HFFc6 (cell line): ENCODE results near the gene HIF1A. TPM values are rescaled to one million over a fixed set of nuclear protein-coding genes. Genes with fewer than 3 reads are reported as not detected.

ENCODE experiments used
- DNase-seq: peaks from one replicate; pipeline ENCODE4 v3.0.0-alpha.2; 2018
- H3K27ac Mint-ChIP-seq: 2 replicates; pipeline ENCODE4 v1.8.0; 2020; ENCODE audit warnings: mild to moderate bottlenecking, mixed read lengths
- H3K27me3 Mint-ChIP-seq: 2 replicates; pipeline ENCODE4 v1.8.0; 2021; ENCODE audit warnings: mild to moderate bottlenecking, moderate library complexity, mixed read lengths; ENCODE audit not compliant: insufficient read depth
- H3K36me3 Mint-ChIP-seq: 2 replicates; pipeline ENCODE4 v1.8.0; 2021; ENCODE audit warnings: low read depth, mixed read lengths
- H3K4me1 Mint-ChIP-seq: 2 replicates; pipeline ENCODE4 v1.8.0; 2020; ENCODE audit warnings: low read depth, mixed read lengths
- H3K4me3 Mint-ChIP-seq: 2 replicates; pipeline ENCODE4 v1.8.0; 2020; ENCODE audit warnings: mild to moderate bottlenecking, moderate library complexity, mixed read lengths
- H3K9me3 Mint-ChIP-seq: 2 replicates; pipeline ENCODE4 v1.8.0; 2020; ENCODE audit warnings: mild to moderate bottlenecking, mixed read lengths
- CTCF ChIP-seq: fragments of 200-600 bp; sonication (generic); IDR thresholded peaks from 2 replicates; pipeline ENCODE4 v1.5.0; 2021; ENCODE audit warnings: antibody characterized with exemption, mild to moderate bottlenecking
- total RNA-seq, 6 experiments: library from RNA; stranded (reverse); fragmentation: NEBNext Ultra II Directional; extraction: Animal tissue kit (Norgen Biotek cat#: 25700); gene quantifications; 2 replicates in 1 of 6; 3 replicates in 5 of 6; pipeline ENCODE4 v1.2.3, GENCODE V29; 2021

HIF1A gene
- total RNA-seq, 6 experiments from 2014 or later = 217 to 265 (median 233) TPM

GRCh38 chr14:61690039-61690438 lies 5.3 kb upstream of the HIF1A start:
- Mint-ChIP-seq H3K27me3 (peaks cover 3% of the 10 kb centered on the region; the same call in 1 of the 2 replicates), H3K27ac (no peak overlapping the region), H3K4me1 (peaks cover 31% of the 10 kb centered on the region), H3K4me3 (no peak overlapping the region), H3K9me3 (no peaks in the 10 kb centered on the region), H3K36me3 (0 out of 2 replicates have a peak, but pooled peaks cover 4% of the 10 kb centered on the region)
- no peak for TF ChIP-seq CTCF
- no peak for DNase-seq

GRCh38 chr14:61690982-61691381 lies 4.3 kb upstream of the HIF1A start:
- no peak for TF ChIP-seq CTCF
- DNase-seq = no peak
- Mint-ChIP-seq H3K4me3 (no peak overlapping the region), H3K4me1 (peaks cover 31% of the 10 kb centered on the region), H3K9me3 (no peaks in the 10 kb centered on the region), H3K27me3 (peaks cover under 1% of the 10 kb centered on the region; the same call in 1 of the 2 replicates), H3K36me3 (0 out of 2 replicates have a peak, but pooled peaks cover 4% of the 10 kb centered on the region), H3K27ac (no peak overlapping the region)

GRCh38 chr14:61691495-61691894 lies 3.8 kb upstream of the HIF1A start:
- Mint-ChIP-seq H3K36me3 (peaks cover 9% of the 10 kb centered on the region), H3K27ac (no peak overlapping the region), H3K4me3 (no peak overlapping the region), H3K27me3 (no peaks in the 10 kb centered on the region), H3K9me3 (no peaks in the 10 kb centered on the region), H3K4me1 (peaks cover 31% of the 10 kb centered on the region)
- TF ChIP-seq CTCF = no peak
- no peak for DNase-seq

- Mint-ChIP-seq H3K27me3 (no peaks in the 10 kb centered on the region; the same call in 1 of the 2 replicates), H3K4me1 (peaks cover 41% of the 10 kb centered on the region), H3K27ac (no peak overlapping the region), H3K9me3 (no peaks in the 10 kb centered on the region), H3K4me3 (peak overlapping the region; percentile 97), H3K36me3 (peaks cover 24% of the 10 kb centered on the region)
- DNase-seq = no peak
- TF ChIP-seq CTCF = no peak
These were observed 1.3 kb upstream of the HIF1A start for GRCh38 chr14:61694039-61694438.

- peaks cover 33% of the 10 kb centered on the region for H3K36me3 Mint-ChIP-seq
- peak overlapping the region; percentile 97 for H3K4me3 Mint-ChIP-seq
- no peak for TF ChIP-seq CTCF
- H3K4me1 Mint-ChIP-seq = peaks cover 50% of the 10 kb centered on the region
- DNase-seq = peak; percentile 30
- no peaks in the 10 kb centered on the region for H3K9me3 Mint-ChIP-seq
- H3K27ac Mint-ChIP-seq = peak overlapping the region; percentile 94
- no peaks in the 10 kb centered on the region; the same call in 1 of the 2 replicates for H3K27me3 Mint-ChIP-seq
These were observed 598 bp downstream of the HIF1A start for GRCh38 chr14:61695695-61696527.
